Measurements from ENCODE around the gene REELD1.

The REELD1 gene

GRCh38 chr4:146267826-146268225 is 53.5 kb downstream of the REELD1 start:
- no peak for DNase-seq (ENCODE audit: low spot score)

- DNase-seq (ENCODE audit: low spot score) = no peak
These were observed 54.9 kb downstream of the REELD1 start for GRCh38 chr4:146269228-146269653.

- DNase-seq (ENCODE audit: low spot score) = no peak
These were observed 57.1 kb downstream of the REELD1 start for GRCh38 chr4:146271466-146271865.

- DNase-seq (ENCODE audit: low spot score) = no peak
These were observed 59.0 kb downstream of the REELD1 start for GRCh38 chr4:146273204-146273901.

- DNase-seq (ENCODE audit: low spot score) = no peak
These were observed 60.4 kb downstream of the REELD1 start for GRCh38 chr4:146274774-146275173.

GRCh38 chr4:146275370-146275769 is 61.0 kb downstream of the REELD1 start:
- DNase-seq (ENCODE audit: low spot score) = no peak

GRCh38 chr4:146278986-146279385 is 64.6 kb downstream of the REELD1 start:
- DNase-seq (ENCODE audit: low spot score) = no peak
